B cell (primary cell): ENCODE results near the gene FAM168A. TPM values are rescaled to one million over a fixed set of nuclear protein-coding genes. Genes with fewer than 3 reads are reported as not detected.

Experiments used
- ATAC-seq: fragments of 200-7000 bp; cut with Tn5 transposase; one replicate; pipeline ENCODE4 v1.10.0; 2021; ENCODE audit warnings: low read depth, mild to moderate bottlenecking, moderate number of reproducible peaks, moderate library complexity
- CTCF ChIA-PET: fragments of 350-600 bp; sonication (Branson Sonifier 250); formaldehyde crosslinking; loops from one replicate; lab custom pipeline; 2021; ENCODE audit warnings: antibody characterized with exemption, inconsistent platforms; lab: Charles Lee
- POLR2A ChIA-PET: fragments of 350-600 bp; sonication (Branson Sonifier 250); formaldehyde crosslinking; loops from one replicate; lab custom pipeline; 2021; ENCODE audit warnings: antibody characterized with exemption; lab: Charles Lee
- DNase-seq: peaks from one replicate; pipeline ENCODE4 v3.0.0; 2013
- H2AFZ ChIP-seq: 2 replicates; pipeline ENCODE4 v1.6.1; 2012; ENCODE audit warnings: mild to moderate bottlenecking, low read depth, low read length; ENCODE audit not compliant: insufficient read depth, poor library complexity, severe bottlenecking
- H3K27ac ChIP-seq, 2 donors: 1 replicate in 1 of 2; 2 replicates in 1 of 2; pipeline ENCODE4 v1.5.1; 2012 to 2013; ENCODE audit warnings: low read length in 2 of 2, mild to moderate bottlenecking in 2 of 2, moderate library complexity in 1 of 2
- H3K27me3 ChIP-seq, 4 experiments: fragments of 200-600 bp in 1 of 4; sonication (generic) in 1 of 4; replicated peaks in 1 of 4; 1 replicate in 2 of 4; 2 replicates in 2 of 4; pipeline versions ENCODE4 v1.6.1 to v1.7.0; 2013 to 2016; ENCODE audit warnings: low read length in 3 of 4, mild to moderate bottlenecking in 2 of 4, mixed read lengths in 1 of 4, moderate library complexity in 1 of 4; ENCODE audit not compliant: insufficient read depth in 4 of 4, control insufficient read depth in 3 of 4; ENCODE audit errors: control extremely low read depth in 1 of 4
- H3K36me3 ChIP-seq, 2 experiments: replicated peaks in 1 of 2; 1 replicate in 1 of 2; 2 replicates in 1 of 2; pipeline versions ENCODE4 v1.6.1 to v1.7.1; 2013; ENCODE audit warnings: low read length in 1 of 2; ENCODE audit not compliant: insufficient read depth in 2 of 2, control insufficient read depth in 1 of 2; ENCODE audit errors: control extremely low read depth in 1 of 2, extremely low read depth in 1 of 2
- H3K4me1 ChIP-seq, 2 donors: fragments of 200-600 bp in 1 of 2; sonication (generic) in 1 of 2; 1 replicate in 1 of 2; 2 replicates in 1 of 2; pipeline versions ENCODE4 v1.5.1 to v1.6.1; 2013 to 2017; ENCODE audit warnings: low read length in 2 of 2; ENCODE audit not compliant: control insufficient read depth in 2 of 2, insufficient read depth in 2 of 2
- H3K4me2 ChIP-seq: replicated peaks from 2 replicates; pipeline ENCODE3; 2012; ENCODE audit warnings: mild to moderate bottlenecking, low read depth, low read length; ENCODE audit not compliant: poor library complexity, severe bottlenecking
- H3K4me3 ChIP-seq, 5 experiments: fragments of 200-600 bp in 1 of 5; sonication (generic) in 1 of 5; 1 replicate in 3 of 5; 2 replicates in 2 of 5; pipeline versions ENCODE4 v1.5.1 to v1.7.0; 2011 to 2016; ENCODE audit warnings: low read length in 4 of 5, mild to moderate bottlenecking in 4 of 5, low read depth in 2 of 5, control low read depth in 1 of 5, moderate library complexity in 1 of 5; ENCODE audit not compliant: insufficient read depth in 1 of 5; ENCODE audit errors: control extremely low read depth in 1 of 5, extremely low read depth in 1 of 5
- H3K79me2 ChIP-seq: fragments of 200-600 bp; sonication (generic); one replicate; pipeline ENCODE4 v1.6.0; 2016; ENCODE audit warnings: low read length; ENCODE audit not compliant: control insufficient read depth, insufficient read depth
- H3K9ac ChIP-seq: fragments of 200-600 bp; sonication (generic); 2 replicates; pipeline ENCODE4 v1.6.1; 2017; ENCODE audit warnings: mild to moderate bottlenecking, low read length, moderate library complexity
- H3K9me3 ChIP-seq, 3 donors: one replicate each; pipeline versions ENCODE4 v1.6.1 to v1.7.1; 2013; ENCODE audit warnings: low read length in 2 of 3; ENCODE audit not compliant: control insufficient read depth in 2 of 3, insufficient read depth in 1 of 3; ENCODE audit errors: control extremely low read depth in 1 of 3
- H4K20me1 ChIP-seq: 2 replicates; pipeline ENCODE4 v1.6.0; 2012; ENCODE audit warnings: mild to moderate bottlenecking, low read length; ENCODE audit not compliant: insufficient read depth, control insufficient read depth, poor library complexity, severe bottlenecking
- H3K27ac Mint-ChIP-seq: one replicate; pipeline ENCODE4 v1.8.0; 2021; ENCODE audit warnings: mixed read lengths
- H3K27me3 Mint-ChIP-seq: one replicate; pipeline ENCODE4 v1.8.0; 2021; ENCODE audit warnings: mixed read lengths
- H3K4me1 Mint-ChIP-seq: one replicate; pipeline ENCODE4 v1.8.0; 2021; ENCODE audit warnings: mixed read lengths
- H3K4me3 Mint-ChIP-seq: one replicate; pipeline ENCODE4 v1.8.0; 2021; ENCODE audit warnings: mixed read lengths
- H3K9me3 Mint-ChIP-seq: one replicate; pipeline ENCODE4 v1.8.0; 2022; ENCODE audit warnings: mixed read lengths; ENCODE audit not compliant: insufficient read depth
- CTCF ChIP-seq: fragments of 200-600 bp; IDR thresholded peaks from one replicate; pipeline ENCODE4 v1.8.0; 2022; ENCODE audit warnings: antibody characterized with exemption, mild to moderate bottlenecking
- EZH2 ChIP-seq: IDR thresholded peaks from 2 replicates; pipeline ENCODE4 v1.6.1; 2012; ENCODE audit warnings: borderline replicate concordance, low read depth, mild to moderate bottlenecking, moderate library complexity, low read length; ENCODE audit not compliant: insufficient read depth, poor library complexity, severe bottlenecking
- WGBS: methylation state at CpG from one replicate; pipeline ENCODE4 v1.1.5; 2013; ENCODE audit warnings: missing lambda C conversion rate; ENCODE audit not compliant: insufficient coverage; 5-methylcytosine and 5-hydroxymethylcytosine counted together
- intact Hi-C: fragments of 100-400 bp; cut with micrococcal nuclease; formaldehyde crosslinking; loops from one replicate; pipeline ENCODE4 v1.10.0; 2022
- polyA plus RNA-seq: library from polyadenylated mRNA; depleted of rRNA; stranded (reverse); fragments of >200 nt; gene quantifications from 2 replicates; pipeline ENCODE4 v1.2.3, GENCODE V29; 2012
- total RNA-seq, 2 donors: library from RNA; stranded (reverse); fragments of 120-200 nt in 1 of 2; gene quantifications; 1 replicate in 1 of 2; 2 replicates in 1 of 2; pipeline versions ENCODE4 v1.2.3 to v1.2.4, GENCODE V29; 2013 to 2022

FAM168A gene
- total and polyA plus RNA-seq, 2 donors (not counting 1 experiment from before 2014, with no cell fraction given) = 11.0 to 26.8 TPM

GRCh38 chr11:73395297-73396208, 202.4 kb downstream of the FAM168A start:
- Histone ChIP-seq H3K9ac (no peak overlapping the region), H3K4me3 (no peak overlapping the region), H3K27ac (no peak overlapping the region), H4K20me1 (peaks cover 57% of the 10 kb centered on the region), H3K9me3 (no peaks in the 10 kb centered on the region), H3K4me1 (peaks cover 3 to 17% of the 10 kb centered on the region in 2 donors), H2AFZ (no peak overlapping the region), H3K27me3 (no peaks in the 10 kb centered on the region), H3K79me2 (peaks cover 34% of the 10 kb centered on the region), H3K36me3 (peaks cover 0 to 88% of the 10 kb centered on the region in 2 experiments), H3K4me2 (no peak overlapping the region)
- TF ChIP-seq EZH2 = no peak
- TF ChIP-seq CTCF = no peak
- 98% methylated on average over 17 of the region's 22 CpGs for WGBS
- peaks cover 15% of the 10 kb centered on the region for H3K4me1 Mint-ChIP-seq
- H3K4me3 Mint-ChIP-seq = no peak overlapping the region
- POLR2A ChIA-PET = no interaction called here
- DNase-seq = peak; percentile 32
- no peak overlapping the region for H3K27ac Mint-ChIP-seq
- ATAC-seq = no peak
- intact Hi-C loops = no loop called here
- H3K27me3 Mint-ChIP-seq = no peaks in the 10 kb centered on the region
- CTCF ChIA-PET = interaction anchor here (0.5 to 9.4 kb wide), 10 partner anchors 11 to 915 kb away, joined by 3 to 352 read pairs (median 6); no protein-coding TSS in a partner anchor
- no peaks in the 10 kb centered on the region for H3K9me3 Mint-ChIP-seq
